Astrocyte of the cerebellum (primary cell): Measurements from ENCODE around the gene CENATAC.
"Not testable (repeated sequence)": the region's sequence is repeated elsewhere in the genome, so short reads cannot be mapped to it uniquely, and the experiment has no call there.

Experiments used
- DNase-seq: peaks from one replicate; pipeline ENCODE4 v3.0.0-alpha.2; 2011; ENCODE audit warnings: low read depth
- H3K4me3 ChIP-seq: 2 replicates; pipeline ENCODE4 v1.5.1; 2011; ENCODE audit warnings: mild to moderate bottlenecking, low read depth, low read length, moderate library complexity
- CTCF ChIP-seq: IDR thresholded peaks from 2 replicates; pipeline ENCODE4 v1.5.1; 2012; ENCODE audit warnings: low read length, low read depth, moderate library complexity, mild to moderate bottlenecking; ENCODE audit errors: missing control alignments
- in situ Hi-C: cut with HindIII; loops from 2 replicates; pipeline ENCODE4 v1.10.0; 2017; ENCODE audit warnings: low sequenced_read_pairs

Gene CENATAC

GRCh38 chr11:119030029-119030328 lies 32.0 kb downstream of the CENATAC start:
- no peak for TF ChIP-seq CTCF
- in situ Hi-C loops: no loop called here
- DNase-seq: no peak
- peak overlapping the region; percentile 85 for H3K4me3 ChIP-seq

- H3K4me3 ChIP-seq: peak within 1 kb of the TSS; percentile 85
Observed at GRCh38 chr11:119030329-119031047, 32.5 kb downstream of the CENATAC start, which contains the start of gene SLC37A4. Gene SLC37A4 (minus strand): TSS chr11:119030877.

GRCh38 chr11:119031912-119032280 lies 34.0 kb downstream of the CENATAC start:
- DNase-seq: no peak
- H3K4me3 ChIP-seq: no peak overlapping the region
- no peak for TF ChIP-seq CTCF
- in situ Hi-C loops: no loop called here

More at GRCh38 chr11:119030329-119031047, 32.5 kb downstream of the CENATAC start, which contains the start of gene SLC37A4:
- in situ Hi-C loops: no loop called here
- DNase-seq: peak; percentile 95
- TF ChIP-seq CTCF: no peak

- in situ Hi-C loops, DNase-seq, H3K4me3 ChIP-seq: not testable (repeated sequence)
Observed at GRCh38 chr11:119033421-119033820, 35.5 kb downstream of the CENATAC start.

- TF ChIP-seq CTCF: no peak
- DNase-seq: no peak
- no peak overlapping the region for H3K4me3 ChIP-seq
- in situ Hi-C loops: no loop called here
Observed at GRCh38 chr11:119034813-119035212, 36.9 kb downstream of the CENATAC start.

- in situ Hi-C loops: no loop called here
- no peak for TF ChIP-seq CTCF
- H3K4me3 ChIP-seq: no peak overlapping the region
- DNase-seq: no peak
Observed at GRCh38 chr11:119038884-119039283, 40.9 kb downstream of the CENATAC start.

GRCh38 chr11:119039471-119039870 lies 41.5 kb downstream of the CENATAC start:
- in situ Hi-C loops, H3K4me3 ChIP-seq, DNase-seq: not testable (repeated sequence)
